Astrocyte (in vitro differentiated cells and primary cell): ENCODE results near the gene ARMC9. TPM values are rescaled to one million over a fixed set of nuclear protein-coding genes. Genes with fewer than 3 reads are reported as not detected.

Source experiments
- DNase-seq: peaks from one replicate; pipeline ENCODE4 v3.0.0-alpha.2; 2010; ENCODE audit warnings: low read depth
- FAIRE-seq: peaks from 2 replicates; lab custom pipeline; 2011; peaks lifted over from hg19 to GRCh38; lab: Jason Lieb, UNC
- H2AFZ ChIP-seq: 2 replicates; pipeline ENCODE4 v1.6.0; 2012; ENCODE audit warnings: low read depth, low read length, inconsistent platforms
- H3K27ac ChIP-seq: 2 replicates; pipeline ENCODE4 v1.5.1; 2011; ENCODE audit warnings: low read depth, low read length, inconsistent platforms
- H3K27me3 ChIP-seq: 2 replicates; pipeline ENCODE4 v1.6.0; 2011; ENCODE audit warnings: low read length, inconsistent platforms; ENCODE audit not compliant: insufficient read depth
- H3K36me3 ChIP-seq: 2 replicates; pipeline ENCODE4 v1.5.1; 2011; ENCODE audit warnings: low read length, inconsistent platforms; ENCODE audit not compliant: insufficient read depth
- H3K4me1 ChIP-seq: 2 replicates; pipeline ENCODE4 v1.5.1; 2011; ENCODE audit warnings: low read length, inconsistent platforms; ENCODE audit not compliant: insufficient read depth
- H3K4me2 ChIP-seq: 2 replicates; pipeline ENCODE4 v1.6.0; 2012; ENCODE audit warnings: low read length, inconsistent platforms
- H3K4me3 ChIP-seq: 2 replicates; pipeline ENCODE4 v1.5.1; 2011; ENCODE audit warnings: low read depth, mild to moderate bottlenecking, low read length, inconsistent platforms; ENCODE audit not compliant: insufficient read depth
- H3K79me2 ChIP-seq: 2 replicates; pipeline ENCODE4 v1.6.0; 2012; ENCODE audit warnings: mild to moderate bottlenecking, low read length, inconsistent platforms; ENCODE audit not compliant: insufficient read depth
- H3K9ac ChIP-seq: 2 replicates; pipeline ENCODE4 v1.6.0; 2012; ENCODE audit warnings: mild to moderate bottlenecking, low read length, inconsistent platforms
- H3K9me3 ChIP-seq: 2 replicates; pipeline ENCODE4 v1.5.1; 2012; ENCODE audit warnings: low read depth, mild to moderate bottlenecking, low read length, inconsistent platforms; ENCODE audit not compliant: insufficient read depth
- H4K20me1 ChIP-seq: 2 replicates; pipeline ENCODE4 v1.6.0; 2012; ENCODE audit warnings: low read length, inconsistent platforms; ENCODE audit not compliant: insufficient read depth
- H3K27ac Mint-ChIP-seq: one replicate; pipeline ENCODE4 v1.8.0; 2021; ENCODE audit warnings: mild to moderate bottlenecking, mixed read lengths; ENCODE audit not compliant: unreplicated experiment
- H3K27me3 Mint-ChIP-seq: one replicate; pipeline ENCODE4 v1.8.0; 2021; ENCODE audit warnings: low read depth, mixed read lengths; ENCODE audit not compliant: unreplicated experiment
- H3K36me3 Mint-ChIP-seq: one replicate; pipeline ENCODE4 v1.8.0; 2021; ENCODE audit warnings: low read depth, mixed read lengths; ENCODE audit not compliant: unreplicated experiment
- H3K4me1 Mint-ChIP-seq: one replicate; pipeline ENCODE4 v1.8.0; 2021; ENCODE audit warnings: low read depth, mixed read lengths; ENCODE audit not compliant: unreplicated experiment
- H3K4me3 Mint-ChIP-seq: one replicate; pipeline ENCODE4 v1.8.0; 2021; ENCODE audit warnings: mild to moderate bottlenecking, moderate library complexity, mixed read lengths; ENCODE audit not compliant: unreplicated experiment
- H3K9me3 Mint-ChIP-seq: one replicate; pipeline ENCODE4 v1.8.0; 2021; ENCODE audit warnings: mild to moderate bottlenecking, mixed read lengths; ENCODE audit not compliant: unreplicated experiment
- CTCF ChIP-seq: IDR thresholded peaks from 2 replicates; pipeline ENCODE4 v1.5.1; 2011; ENCODE audit warnings: low read depth, mild to moderate bottlenecking, inconsistent platforms, low read length, moderate library complexity; ENCODE audit not compliant: insufficient read depth
- EZH2 ChIP-seq: IDR thresholded peaks from 2 replicates; pipeline ENCODE4 v1.6.1; 2012; ENCODE audit warnings: mild to moderate bottlenecking, low read length, inconsistent platforms; ENCODE audit not compliant: insufficient read depth
- total RNA-seq: library from RNA; stranded (reverse); gene quantifications from 2 replicates; pipeline ENCODE4 v1.2.1, GENCODE V29; 2021

The ARMC9 gene
- total RNA-seq, 1 donor from 2014 or later = 52.4 TPM

GRCh38 chr2:231383416-231384108 is 185.1 kb downstream of the ARMC9 start:
- H3K27ac Mint-ChIP-seq = no peak overlapping the region
- H3K27me3 Mint-ChIP-seq = peaks cover 3% of the 10 kb centered on the region
- no peak overlapping the region for H3K9ac ChIP-seq
- peaks cover 21% of the 10 kb centered on the region for H3K4me1 Mint-ChIP-seq
- H3K4me2 ChIP-seq = no peak overlapping the region
- H3K4me3 Mint-ChIP-seq = no peak overlapping the region
- no peaks in the 10 kb centered on the region for H4K20me1 ChIP-seq
- no peaks in the 10 kb centered on the region for H3K79me2 ChIP-seq
- no peaks in the 10 kb centered on the region for H3K27me3 ChIP-seq
- no peaks in the 10 kb centered on the region for H3K36me3 ChIP-seq
- no peak overlapping the region for H2AFZ ChIP-seq
- H3K27ac ChIP-seq = no peak overlapping the region
- DNase-seq (no peak), FAIRE-seq (no peak)
- H3K4me1 ChIP-seq = peaks cover 22% of the 10 kb centered on the region
- H3K4me3 ChIP-seq = no peak overlapping the region
- no peaks in the 10 kb centered on the region for H3K9me3 ChIP-seq
- TF ChIP-seq EZH2 (no peak), CTCF (no peak)
- H3K36me3 Mint-ChIP-seq = no peaks in the 10 kb centered on the region
- peaks cover 15% of the 10 kb centered on the region for H3K9me3 Mint-ChIP-seq

GRCh38 chr2:231384109-231384435 is 185.6 kb downstream of the ARMC9 start:
- peaks cover 25% of the 10 kb centered on the region for H3K4me1 ChIP-seq
- no peaks in the 10 kb centered on the region for H4K20me1 ChIP-seq
- no peaks in the 10 kb centered on the region for H3K27me3 ChIP-seq
- H3K4me2 ChIP-seq = no peak overlapping the region
- no peaks in the 10 kb centered on the region for H3K79me2 ChIP-seq
- H3K36me3 ChIP-seq = no peaks in the 10 kb centered on the region
- H3K27ac Mint-ChIP-seq = no peak overlapping the region
- TF ChIP-seq CTCF = no peak
- TF ChIP-seq EZH2 = no peak
- FAIRE-seq (no peak), DNase-seq (no peak)
- peaks cover 21% of the 10 kb centered on the region for H3K4me1 Mint-ChIP-seq
- no peak overlapping the region for H3K4me3 Mint-ChIP-seq
- no peak overlapping the region for H3K4me3 ChIP-seq
- peaks cover 15% of the 10 kb centered on the region for H3K9me3 Mint-ChIP-seq
- H3K36me3 Mint-ChIP-seq = no peaks in the 10 kb centered on the region
- no peaks in the 10 kb centered on the region for H3K9me3 ChIP-seq
- no peak overlapping the region for H3K9ac ChIP-seq
- peaks cover 3% of the 10 kb centered on the region for H3K27me3 Mint-ChIP-seq
- H2AFZ ChIP-seq = no peak overlapping the region
- no peak overlapping the region for H3K27ac ChIP-seq

- no peak overlapping the region for H3K9ac ChIP-seq
- TF ChIP-seq EZH2 (no peak), CTCF (no peak)
- no peak for FAIRE-seq
These were observed 186.5 kb downstream of the ARMC9 start for GRCh38 chr2:231384970-231385369.

More at GRCh38 chr2:231384970-231385369, 186.5 kb downstream of the ARMC9 start:
- Histone ChIP-seq H3K9me3 (no peaks in the 10 kb centered on the region), H3K27me3 (no peaks in the 10 kb centered on the region), H2AFZ (no peak overlapping the region), H3K4me1 (peaks cover 25% of the 10 kb centered on the region), H3K27ac (no peak overlapping the region), H3K4me3 (no peak overlapping the region), H4K20me1 (no peaks in the 10 kb centered on the region), H3K79me2 (no peaks in the 10 kb centered on the region), H3K4me2 (no peak overlapping the region), H3K36me3 (no peaks in the 10 kb centered on the region)
- Mint-ChIP-seq H3K27me3 (peaks cover 3% of the 10 kb centered on the region), H3K4me3 (no peak overlapping the region), H3K9me3 (peaks cover 15% of the 10 kb centered on the region), H3K36me3 (no peaks in the 10 kb centered on the region), H3K27ac (no peak overlapping the region), H3K4me1 (peaks cover 18% of the 10 kb centered on the region)
- DNase-seq = no peak
